ENCODE measurements around the gene KIF6.

DNA sequence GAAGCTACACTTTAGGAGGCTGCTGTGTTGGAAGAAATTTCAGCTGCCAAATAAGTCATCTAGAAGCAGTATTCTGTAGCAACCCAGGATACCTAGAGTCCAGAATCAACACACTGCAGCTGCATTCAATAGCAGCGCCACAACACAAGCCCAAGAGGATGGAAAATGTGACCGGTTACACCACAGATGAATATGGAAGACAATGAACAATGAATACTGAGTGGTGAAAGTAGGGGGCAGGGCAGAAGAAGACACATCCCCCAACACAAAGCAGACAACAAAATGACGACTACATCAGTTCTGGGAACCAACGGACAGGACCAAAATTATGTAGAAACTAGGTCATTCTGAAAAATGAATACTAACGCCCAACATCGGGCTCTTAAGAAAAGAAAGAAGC is 38.2 kb downstream of the KIF6 start:
- TF ChIP-seq ZNF571 (tag by site-specific recombination; IDR thresholded peaks at IDR 0.05) (no peak), CTCF (tag by site-specific recombination; IDR thresholded peaks at IDR 0.05) (no peak), ZNF274 (IDR thresholded peaks at IDR 0.05; ENCODE audit: low read length) (no peak), ZNF274 (tag by site-specific recombination; IDR thresholded peaks at IDR 0.05; ENCODE audit: borderline replicate concordance) (no peak), ZNF423 (tag by site-specific recombination; IDR thresholded peaks at IDR 0.05) (no peak), ZIC2 (tag by site-specific recombination; IDR thresholded peaks at IDR 0.05) (no peak), ZNF707 (tag by site-specific recombination; IDR thresholded peaks at IDR 0.05) (no peak), ELK4 (IDR thresholded peaks at IDR 0.05; ENCODE audit: borderline replicate concordance, low read depth, low read length) (no peak), KLF16 (tag by site-specific recombination; IDR thresholded peaks at IDR 0.05) (no peak), ZBTB49 (tag by site-specific recombination; IDR thresholded peaks at IDR 0.05; ENCODE audit: low read depth) (no peak), ZNF501 (tag by site-specific recombination; IDR thresholded peaks at IDR 0.05) (no peak), ZBTB21 (tag by site-specific recombination; IDR thresholded peaks at IDR 0.05) (no peak)
- TF ChIP-seq, protein P1, sequence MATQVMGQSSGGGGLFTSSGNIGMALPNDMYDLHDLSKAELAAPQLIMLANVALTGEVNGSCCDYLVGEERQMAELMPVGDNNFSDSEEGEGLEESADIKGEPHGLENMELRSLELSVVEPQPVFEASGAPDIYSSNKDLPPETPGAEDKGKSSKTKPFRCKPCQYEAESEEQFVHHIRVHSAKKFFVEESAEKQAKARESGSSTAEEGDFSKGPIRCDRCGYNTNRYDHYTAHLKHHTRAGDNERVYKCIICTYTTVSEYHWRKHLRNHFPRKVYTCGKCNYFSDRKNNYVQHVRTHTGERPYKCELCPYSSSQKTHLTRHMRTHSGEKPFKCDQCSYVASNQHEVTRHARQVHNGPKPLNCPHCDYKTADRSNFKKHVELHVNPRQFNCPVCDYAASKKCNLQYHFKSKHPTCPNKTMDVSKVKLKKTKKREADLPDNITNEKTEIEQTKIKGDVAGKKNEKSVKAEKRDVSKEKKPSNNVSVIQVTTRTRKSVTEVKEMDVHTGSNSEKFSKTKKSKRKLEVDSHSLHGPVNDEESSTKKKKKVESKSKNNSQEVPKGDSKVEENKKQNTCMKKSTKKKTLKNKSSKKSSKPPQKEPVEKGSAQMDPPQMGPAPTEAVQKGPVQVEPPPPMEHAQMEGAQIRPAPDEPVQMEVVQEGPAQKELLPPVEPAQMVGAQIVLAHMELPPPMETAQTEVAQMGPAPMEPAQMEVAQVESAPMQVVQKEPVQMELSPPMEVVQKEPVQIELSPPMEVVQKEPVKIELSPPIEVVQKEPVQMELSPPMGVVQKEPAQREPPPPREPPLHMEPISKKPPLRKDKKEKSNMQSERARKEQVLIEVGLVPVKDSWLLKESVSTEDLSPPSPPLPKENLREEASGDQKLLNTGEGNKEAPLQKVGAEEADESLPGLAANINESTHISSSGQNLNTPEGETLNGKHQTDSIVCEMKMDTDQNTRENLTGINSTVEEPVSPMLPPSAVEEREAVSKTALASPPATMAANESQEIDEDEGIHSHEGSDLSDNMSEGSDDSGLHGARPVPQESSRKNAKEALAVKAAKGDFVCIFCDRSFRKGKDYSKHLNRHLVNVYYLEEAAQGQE (tag by site-specific recombination; IDR thresholded peaks at IDR 0.05) = no peak
